Heart left ventricle (tissue), 16 donors: Measurements from ENCODE around the gene GLT8D2. TPM values are rescaled to one million over a fixed set of nuclear protein-coding genes. Genes with fewer than 3 reads are reported as not detected.

Experiments used
- ATAC-seq, 4 donors: fragments of 200-7000 bp; cut with Tn5 transposase; one replicate each; pipeline ENCODE4 v1.9.1; 2020 to 2022; ENCODE audit warnings: moderate library complexity in 4 of 4, mild to moderate bottlenecking in 3 of 4, moderate number of reproducible peaks in 1 of 4
- DNase-seq, 5 donors: peaks; one replicate each; pipeline ENCODE4 v3.0.0-alpha.2; 2020
- H3K27ac ChIP-seq, 12 donors: fragments of 200-600 bp; sonication (generic) in 4 of 12; one replicate each; pipeline versions ENCODE4 v1.5.0 to v1.8.0; 2016 to 2022; ENCODE audit warnings: mild to moderate bottlenecking in 2 of 12
- H3K27me3 ChIP-seq, 9 donors: fragments of 200-600 bp; sonication (generic) in 2 of 9; one replicate each; pipeline versions ENCODE4 v1.5.1 to v1.8.0; 2016 to 2022; ENCODE audit warnings: mild to moderate bottlenecking in 3 of 9
- H3K36me3 ChIP-seq, 9 donors: fragments of 200-600 bp; sonication (generic) in 2 of 9; one replicate each; pipeline versions ENCODE4 v1.5.0 to v1.8.0; 2018 to 2022; ENCODE audit warnings: mild to moderate bottlenecking in 2 of 9
- H3K4me1 ChIP-seq, 12 donors: fragments of 200-600 bp; sonication (generic) in 4 of 12; one replicate each; pipeline versions ENCODE4 v1.5.0 to v1.8.0; 2016 to 2022; ENCODE audit warnings: mild to moderate bottlenecking in 3 of 12
- H3K4me3 ChIP-seq, 12 donors: fragments of 200-600 bp; sonication (generic) in 4 of 12; one replicate each; pipeline versions ENCODE4 v1.5.0 to v1.8.0; 2017 to 2022; ENCODE audit warnings: mild to moderate bottlenecking in 9 of 12, moderate library complexity in 4 of 12
- H3K9me3 ChIP-seq, 12 donors: fragments of 200-600 bp; sonication (generic) in 4 of 12; one replicate each; pipeline versions ENCODE4 v1.5.0 to v1.8.0; 2016 to 2022; ENCODE audit warnings: mild to moderate bottlenecking in 1 of 12
- POLR2A ChIP-seq, 2 donors: fragments of 450-650 bp; IDR thresholded peaks; one replicate each; pipeline ENCODE4 v1.6.1; 2017; ENCODE audit warnings: antibody characterized with exemption in 2 of 2, mild to moderate bottlenecking in 2 of 2, moderate library complexity in 2 of 2
- WGBS, 4 donors: extraction: QIAGEN DNeasy Blood & Tissue Kit in 2 of 4; methylation state at CpG; one replicate each; pipeline versions ENCODE4 v1.1.5 to v1.1.7; 2013 to 2018; 5-methylcytosine and 5-hydroxymethylcytosine counted together
- intact Hi-C, 10 donors: fragments of 100-400 bp; cut with DNase I; formaldehyde crosslinking; loops; one replicate each; pipeline versions ENCODE4 v1.11.1 to v1.14.2; 2022
- polyA plus RNA-seq, 2 donors: library from polyadenylated mRNA; stranded (reverse); fragments of 200-250 nt; gene quantifications; one replicate each; pipeline ENCODE4 v1.2.3, GENCODE V29; 2013
- total RNA-seq, 9 donors: library from RNA; depleted of rRNA in 2 of 9; stranded (reverse); fragments of >200 nt in 2 of 9; fragmentation: NEBNext Ultra II Directional in 3 of 9; extraction: Animal tissue kit (Norgen Biotek cat#: 25700) in 3 of 9; gene quantifications; one replicate each; pipeline versions ENCODE4 v1.1.0 to v1.2.4, GENCODE V29; 2016 to 2023
- TF ChIP-seq, protein P1 (sequence below), 12 donors: fragments of 200-600 bp; sonication (generic) in 4 of 12; IDR thresholded peaks; one replicate each; pipeline versions ENCODE4 v1.5.0 to v1.8.0; 2018 to 2022; ENCODE audit warnings: antibody characterized with exemption in 12 of 12, mild to moderate bottlenecking in 5 of 12
- donor health status: ischemic (EF 13 %, LVEDD 7.1; RV severe dilation, severe dysfunction).
- donor health status: healthy with polysubstance abuse.
- donor health status: DM: no; HTN: yes; CAD: no.
- donor health status: DM: no; HTN: no; CAD: no.
- donor health status: ischemic (EF 25% LVEDD 6.9; RV normal size, moderate dysfunction).
- donor health status: ischemic (EF 25% LVEDD 5.7; RV mildly dilated, moderate dysfunction).
- donor health status: healthy.
- donor health status: DM: yes; HTN: yes; CAD: no.
- donor health status: ischemic (EF 35%, LVEDD 5.7; RV mildly dilated, moderate dysfunction).
- donor health status: nonischemic (EF 11% LVEDD 7.7; RV severe dilation, severe dysfunction).
- donor health status: DM: yes; HTN: yes; CAD: no.
- donor health status: PGD.
- donor health status: ischemic (EF 29% LVEDD 5.4; RV normal size, mild dysfunction).
- donor health status: nonischemic (EF 23%, LVEDD 6.1; RV moderate dilation, normal function).

Gene GLT8D2
- total and polyA plus RNA-seq, 11 donors: 2.6 to 18.7 (median 6.8) TPM

DNA sequence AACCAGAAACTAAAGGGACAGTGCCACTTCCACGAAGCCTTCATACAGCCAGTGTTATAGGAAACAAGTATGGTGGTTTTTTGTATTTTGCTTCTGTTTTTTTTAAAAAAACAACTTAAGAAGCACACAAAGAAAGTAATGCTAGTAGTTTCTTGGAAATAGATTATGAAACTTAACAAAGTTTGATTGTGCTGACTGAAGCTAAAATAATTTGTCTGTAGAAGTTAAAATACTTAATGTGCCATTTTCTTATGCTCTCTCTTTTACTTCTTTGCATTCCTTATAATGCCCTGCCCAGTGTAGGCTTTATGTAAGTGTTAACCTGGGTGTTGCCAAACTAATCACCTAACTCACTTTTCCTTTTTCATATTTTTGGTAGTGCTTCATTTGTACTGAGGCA lies 30.8 kb upstream of the GLT8D2 start:
- H3K4me1 ChIP-seq: peaks cover 0 to 17% (median 8%) of the 10 kb centered on the region in 12 donors
- no peaks in the 10 kb centered on the region for H3K27me3 ChIP-seq
- ATAC-seq (no peak), DNase-seq (no peak)
- TF ChIP-seq, protein P1, sequence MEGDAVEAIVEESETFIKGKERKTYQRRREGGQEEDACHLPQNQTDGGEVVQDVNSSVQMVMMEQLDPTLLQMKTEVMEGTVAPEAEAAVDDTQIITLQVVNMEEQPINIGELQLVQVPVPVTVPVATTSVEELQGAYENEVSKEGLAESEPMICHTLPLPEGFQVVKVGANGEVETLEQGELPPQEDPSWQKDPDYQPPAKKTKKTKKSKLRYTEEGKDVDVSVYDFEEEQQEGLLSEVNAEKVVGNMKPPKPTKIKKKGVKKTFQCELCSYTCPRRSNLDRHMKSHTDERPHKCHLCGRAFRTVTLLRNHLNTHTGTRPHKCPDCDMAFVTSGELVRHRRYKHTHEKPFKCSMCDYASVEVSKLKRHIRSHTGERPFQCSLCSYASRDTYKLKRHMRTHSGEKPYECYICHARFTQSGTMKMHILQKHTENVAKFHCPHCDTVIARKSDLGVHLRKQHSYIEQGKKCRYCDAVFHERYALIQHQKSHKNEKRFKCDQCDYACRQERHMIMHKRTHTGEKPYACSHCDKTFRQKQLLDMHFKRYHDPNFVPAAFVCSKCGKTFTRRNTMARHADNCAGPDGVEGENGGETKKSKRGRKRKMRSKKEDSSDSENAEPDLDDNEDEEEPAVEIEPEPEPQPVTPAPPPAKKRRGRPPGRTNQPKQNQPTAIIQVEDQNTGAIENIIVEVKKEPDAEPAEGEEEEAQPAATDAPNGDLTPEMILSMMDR (IDR thresholded peaks at IDR 0.05): no peak
- TF ChIP-seq POLR2A (IDR thresholded peaks at IDR 0.05): no peak
- peak overlapping the region in 1 of 12 donors; percentile 16 for H3K27ac ChIP-seq
- peaks cover 0 to 85% (median 58%) of the 10 kb centered on the region in 9 donors for H3K36me3 ChIP-seq
- no peak overlapping the region for H3K4me3 ChIP-seq
- WGBS, 4 donors: 87 to 95% (median 92%) methylated on average over 1 of the region's 1 CpG
- intact Hi-C loops: no loop called here
- H3K9me3 ChIP-seq: no peaks in the 10 kb centered on the region

DNA sequence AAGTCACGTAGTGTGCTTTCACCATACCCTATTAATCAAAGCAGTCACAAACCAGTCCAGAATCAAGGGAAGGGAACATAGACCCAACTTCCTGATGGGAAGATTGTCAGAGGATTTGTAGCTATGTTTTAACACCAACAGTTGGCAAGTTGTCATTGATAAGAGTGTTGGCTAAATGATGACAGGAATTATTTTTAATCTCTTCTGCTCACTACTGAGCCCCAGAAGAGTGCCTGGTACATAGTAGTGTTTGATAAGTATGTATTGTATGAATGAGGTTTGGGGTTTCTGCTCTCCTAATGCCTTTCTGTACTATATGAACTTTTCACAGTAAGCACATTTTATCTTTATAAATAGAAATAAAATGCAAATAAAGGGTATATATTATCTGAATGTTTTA lies 29.0 kb upstream of the GLT8D2 start:
- DNase-seq (no peak), ATAC-seq (peak; percentile 51 to 92 (median 79))
- peaks cover 0 to 17% (median 7%) of the 10 kb centered on the region in 12 donors for H3K4me1 ChIP-seq
- no peak overlapping the region for H3K4me3 ChIP-seq
- no peaks in the 10 kb centered on the region for H3K9me3 ChIP-seq
- peaks cover 0 to 81% (median 54%) of the 10 kb centered on the region in 9 donors for H3K36me3 ChIP-seq
- H3K27ac ChIP-seq: no peak overlapping the region
- no peaks in the 10 kb centered on the region for H3K27me3 ChIP-seq
- 60 to 75% (median 64%) methylated on average over 1 of the region's 1 CpG for WGBS, 4 donors
- intact Hi-C loops: no loop called here
- TF ChIP-seq POLR2A (IDR thresholded peaks at IDR 0.05): no peak
- TF ChIP-seq, protein P1 (IDR thresholded peaks at IDR 0.05): no peak

DNA sequence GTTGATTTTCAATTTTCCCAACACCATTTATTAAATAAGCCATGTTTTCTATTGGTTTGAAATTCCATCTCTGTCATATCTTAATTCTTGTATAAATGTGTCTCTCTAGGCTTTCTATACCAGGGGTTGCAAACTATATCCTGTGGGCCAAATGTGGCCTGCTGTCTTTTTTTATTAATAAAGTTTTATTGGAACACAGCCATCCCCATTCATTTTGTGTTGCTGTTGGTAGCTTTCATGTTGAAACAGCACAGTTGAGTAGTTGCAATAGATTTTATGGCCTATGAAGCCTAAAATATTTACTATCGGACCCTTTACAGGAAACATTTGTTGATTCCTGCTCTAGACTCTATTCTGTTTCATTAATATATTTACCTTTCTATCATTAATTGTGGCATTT lies 23.7 kb upstream of the GLT8D2 start:
- peaks cover 0 to 78% (median 56%) of the 10 kb centered on the region in 9 donors for H3K36me3 ChIP-seq
- ATAC-seq: no peak
- no peak overlapping the region for H3K27ac ChIP-seq
- WGBS, 4 donors: 86 to 97% (median 93%) methylated on average over 1 of the region's 1 CpG
- no peak overlapping the region for H3K4me3 ChIP-seq
- peaks cover 0 to 2% (median 0%) of the 10 kb centered on the region in 12 donors for H3K4me1 ChIP-seq
- no peaks in the 10 kb centered on the region for H3K9me3 ChIP-seq
- no peaks in the 10 kb centered on the region for H3K27me3 ChIP-seq
- intact Hi-C loops: no loop called here
- TF ChIP-seq, protein P1 (IDR thresholded peaks at IDR 0.05): no peak
- no peak for TF ChIP-seq POLR2A (IDR thresholded peaks at IDR 0.05)
- no peak for DNase-seq

DNA sequence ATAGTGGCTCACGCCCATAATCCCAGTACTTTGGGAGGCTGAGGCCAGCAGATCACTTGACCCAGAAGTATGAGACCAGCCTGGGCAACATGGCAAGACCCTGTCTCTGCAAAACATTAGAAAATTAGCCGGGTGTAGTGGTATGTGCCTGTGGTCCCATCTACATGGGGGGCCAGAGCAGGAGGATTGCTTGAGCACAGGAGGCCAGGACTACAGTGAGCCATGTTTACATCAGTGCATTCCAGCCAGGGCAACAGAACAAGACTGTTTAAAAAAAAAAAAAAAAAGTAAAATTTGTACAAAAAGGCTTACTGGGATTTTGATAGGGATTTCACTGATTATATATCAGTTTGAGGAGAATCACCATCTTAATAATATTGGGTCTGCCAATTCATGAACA lies 22.1 kb upstream of the GLT8D2 start:
- DNase-seq (no peak), ATAC-seq (no peak)
- Histone ChIP-seq H3K27ac (no peak overlapping the region), H3K4me3 (no peak overlapping the region), H3K9me3 (no peaks in the 10 kb centered on the region), H3K4me1 (peaks cover 0 to 7% (median 2%) of the 10 kb centered on the region in 12 donors), H3K36me3 (peaks cover 0 to 82% (median 67%) of the 10 kb centered on the region in 9 donors), H3K27me3 (no peaks in the 10 kb centered on the region)
- intact Hi-C loops: no loop called here
- no peak for TF ChIP-seq POLR2A (IDR thresholded peaks at IDR 0.05)
- TF ChIP-seq, protein P1 (IDR thresholded peaks at IDR 0.05): no peak
- WGBS, 4 donors: 96 to 100% (median 99%) methylated on average over 2 of the region's 2 CpGs
